OCI-LY3 (cell line): ENCODE data around the gene OR10K1.

Experiments
- CTCF ChIP-seq: fragments of 200-600, 300-600 bp; sonication (generic); IDR thresholded peaks from 2 replicates; pipeline ENCODE4 v1.5.1; 2014; ENCODE audit warnings: antibody characterized with exemption, low read length, low read depth
- EZH2phosphoT487 ChIP-seq: fragments of 200-600 bp; shearing (Covaris generic); IDR thresholded peaks from 2 replicates; pipeline ENCODE4 v1.6.1; 2018; ENCODE audit warnings: antibody characterized with exemption, mixed run types, low read depth

- TF ChIP-seq CTCF (no peak), EZH2phosphoT487 (no peak)
These were observed 16.3 kb upstream of the OR10K1 start for GRCh38 chr1:158445376-158445775.
